Stomach (tissue), 4 donors: ENCODE measurements around the gene DYNC1H1.

Source experiments
- POLR2A ChIP-seq, 4 donors: fragments of 450-650 bp; IDR thresholded peaks; one replicate each; pipeline ENCODE4 v1.6.1; 2016; ENCODE audit warnings: antibody characterized with exemption in 4 of 4, control low read depth in 2 of 4, mild to moderate bottlenecking in 1 of 4, moderate library complexity in 1 of 4
- POLR2AphosphoS5 ChIP-seq, 3 donors: sonication (generic); formaldehyde crosslinking; IDR thresholded peaks; one replicate each; pipeline ENCODE4 v1.6.1; 2016; ENCODE audit warnings: antibody characterized with exemption in 3 of 3
- TF ChIP-seq, protein P1 (sequence below), 7 experiments: fragments of 450-650 bp in 4 of 7; fragments of 200-600 bp in 3 of 7; sonication (generic) in 3 of 7; IDR thresholded peaks; one replicate each; pipeline ENCODE4 v1.5.1; 2016 to 2019; ENCODE audit warnings: antibody characterized with exemption in 7 of 7, control low read depth in 2 of 7, mild to moderate bottlenecking in 1 of 7

DNA sequence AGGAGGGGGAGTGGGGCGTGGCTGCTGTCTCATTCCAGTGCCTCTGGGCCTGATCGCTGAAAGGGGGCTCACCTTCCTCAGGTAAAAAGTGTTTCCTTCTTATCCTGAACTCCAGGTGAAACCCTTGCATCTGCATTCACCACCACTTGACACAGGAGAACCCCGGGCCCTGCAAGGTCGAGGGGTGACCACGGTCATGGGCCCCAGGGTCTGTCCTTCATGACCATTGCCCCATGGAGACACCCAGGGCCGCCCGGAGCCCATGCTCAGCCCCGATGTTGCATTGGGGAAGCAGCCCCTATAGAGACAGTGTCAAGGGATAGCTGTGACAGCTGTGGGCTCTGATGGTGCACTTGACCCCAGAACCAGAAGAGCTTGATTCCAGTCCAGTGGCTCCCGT lies 34.4 kb upstream of the DYNC1H1 start:
- TF ChIP-seq, protein P1, sequence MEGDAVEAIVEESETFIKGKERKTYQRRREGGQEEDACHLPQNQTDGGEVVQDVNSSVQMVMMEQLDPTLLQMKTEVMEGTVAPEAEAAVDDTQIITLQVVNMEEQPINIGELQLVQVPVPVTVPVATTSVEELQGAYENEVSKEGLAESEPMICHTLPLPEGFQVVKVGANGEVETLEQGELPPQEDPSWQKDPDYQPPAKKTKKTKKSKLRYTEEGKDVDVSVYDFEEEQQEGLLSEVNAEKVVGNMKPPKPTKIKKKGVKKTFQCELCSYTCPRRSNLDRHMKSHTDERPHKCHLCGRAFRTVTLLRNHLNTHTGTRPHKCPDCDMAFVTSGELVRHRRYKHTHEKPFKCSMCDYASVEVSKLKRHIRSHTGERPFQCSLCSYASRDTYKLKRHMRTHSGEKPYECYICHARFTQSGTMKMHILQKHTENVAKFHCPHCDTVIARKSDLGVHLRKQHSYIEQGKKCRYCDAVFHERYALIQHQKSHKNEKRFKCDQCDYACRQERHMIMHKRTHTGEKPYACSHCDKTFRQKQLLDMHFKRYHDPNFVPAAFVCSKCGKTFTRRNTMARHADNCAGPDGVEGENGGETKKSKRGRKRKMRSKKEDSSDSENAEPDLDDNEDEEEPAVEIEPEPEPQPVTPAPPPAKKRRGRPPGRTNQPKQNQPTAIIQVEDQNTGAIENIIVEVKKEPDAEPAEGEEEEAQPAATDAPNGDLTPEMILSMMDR (IDR thresholded peaks at IDR 0.05): no peak
- TF ChIP-seq POLR2AphosphoS5 (IDR thresholded peaks at IDR 0.05) (no peak), POLR2A (IDR thresholded peaks at IDR 0.05) (no peak)
